Measurements from ENCODE around the gene HDAC11. TPM values are rescaled to one million over a fixed set of nuclear protein-coding genes. Genes with fewer than 3 reads are reported as not detected.

HDAC11 gene
- polyA plus RNA-seq, 1 donor (not counting 4 experiments of a cell fraction or from before 2014, with no cell fraction given), result 12.6 TPM

GRCh38 chr3:13529196-13530112, 49.3 kb downstream of the HDAC11 start:
- Histone ChIP-seq H3K36me3 (ENCODE audit: control insufficient read depth in 2 of 2, extremely low read depth in 1 of 2, insufficient read depth in 2 of 2, low read length in 2 of 2) (no peaks in the 10 kb centered on the region), H3K4me3 (ENCODE audit: control insufficient read depth in 2 of 3, extremely low read depth in 1 of 3, insufficient read depth in 2 of 3, low read depth in 1 of 3, low read length in 3 of 3) (no peak overlapping the region), H3K4me2 (ENCODE audit: control insufficient read depth, extremely low read depth, insufficient read depth, low read depth, low read length) (no peak overlapping the region), H3K9ac (ENCODE audit: control insufficient read depth, extremely low read depth, insufficient read depth, low read length) (no peak overlapping the region), H3K27me3 (ENCODE audit: control insufficient read depth, extremely low read depth, insufficient read depth, low read length) (no peaks in the 10 kb centered on the region), H4K20me1 (ENCODE audit: control insufficient read depth, extremely low read depth, insufficient read depth, low read length) (no peaks in the 10 kb centered on the region), H3K9me1 (ENCODE audit: control insufficient read depth, extremely low read depth, insufficient read depth, low read length) (no peaks in the 10 kb centered on the region), H3K27ac (ENCODE audit: control insufficient read depth, insufficient read depth, low read length) (no peak overlapping the region), H3K4me1 (ENCODE audit: control insufficient read depth, extremely low read depth, insufficient read depth, low read length) (peaks cover 28% of the 10 kb centered on the region), H2AFZ (ENCODE audit: control insufficient read depth, low read length) (no peak overlapping the region), H3K9me3 (ENCODE audit: control insufficient read depth, low read depth, low read length) (no peaks in the 10 kb centered on the region), H3K79me2 (ENCODE audit: control insufficient read depth, insufficient read depth, low read length) (no peaks in the 10 kb centered on the region)
- TF ChIP-seq CTCF (optimal IDR thresholded peaks at IDR 0.05 in 1 of 3, IDR thresholded peaks at IDR 0.05 in 1 of 3, conservative IDR thresholded peaks at IDR 0.05 in 1 of 3; ENCODE audit: extremely low read depth in 1 of 3, insufficient read depth in 2 of 3, low read length in 3 of 3), result no peak
- TF ChIP-seq EZH2 (IDR thresholded peaks at IDR 0.05; ENCODE audit: low read length), result no peak
- dilution Hi-C loops (cut with MboI; ENCODE audit: extremely low pct_ligation_motif_present, low sequenced_read_pairs), result no loop called here
- DNase-seq (ENCODE audit: low read depth, low spot score), result no peak
- FAIRE-seq, result no peak

- FAIRE-seq, result peak; percentile 84
- dilution Hi-C loops (cut with MboI; ENCODE audit: extremely low pct_ligation_motif_present, low sequenced_read_pairs), result no loop called here
Measured at GRCh38 chr3:13530241-13531009, 50.3 kb downstream of the HDAC11 start.

More at GRCh38 chr3:13530241-13531009, 50.3 kb downstream of the HDAC11 start:
- H3K4me1 ChIP-seq (ENCODE audit: control insufficient read depth, extremely low read depth, insufficient read depth, low read length), result peaks cover 28% of the 10 kb centered on the region
- no peaks in the 10 kb centered on the region for H3K9me1 ChIP-seq (ENCODE audit: control insufficient read depth, extremely low read depth, insufficient read depth, low read length)
- no peak overlapping the region for H3K9ac ChIP-seq (ENCODE audit: control insufficient read depth, extremely low read depth, insufficient read depth, low read length)
- H3K4me3 ChIP-seq (ENCODE audit: control insufficient read depth in 2 of 3, extremely low read depth in 1 of 3, insufficient read depth in 2 of 3, low read depth in 1 of 3, low read length in 3 of 3), result no peak overlapping the region
- no peaks in the 10 kb centered on the region for H3K9me3 ChIP-seq (ENCODE audit: control insufficient read depth, low read depth, low read length)
- H3K36me3 ChIP-seq (ENCODE audit: control insufficient read depth in 2 of 2, extremely low read depth in 1 of 2, insufficient read depth in 2 of 2, low read length in 2 of 2), result no peaks in the 10 kb centered on the region
- no peaks in the 10 kb centered on the region for H3K27me3 ChIP-seq (ENCODE audit: control insufficient read depth, extremely low read depth, insufficient read depth, low read length)
- peak overlapping the region; percentile 36 for H2AFZ ChIP-seq (ENCODE audit: control insufficient read depth, low read length)
- TF ChIP-seq EZH2 (IDR thresholded peaks at IDR 0.05; ENCODE audit: low read length), result no peak
- H3K27ac ChIP-seq (ENCODE audit: control insufficient read depth, insufficient read depth, low read length), result no peak overlapping the region
- DNase-seq (ENCODE audit: low read depth, low spot score), result no peak
- no peaks in the 10 kb centered on the region for H4K20me1 ChIP-seq (ENCODE audit: control insufficient read depth, extremely low read depth, insufficient read depth, low read length)
- peak overlapping the region; percentile 39 for H3K4me2 ChIP-seq (ENCODE audit: control insufficient read depth, extremely low read depth, insufficient read depth, low read depth, low read length)
- H3K79me2 ChIP-seq (ENCODE audit: control insufficient read depth, insufficient read depth, low read length), result no peaks in the 10 kb centered on the region
